Retina (tissue), 1 donor: Measurements from ENCODE around the gene TXNDC15.
"Not testable (repeated sequence)": the region's sequence is repeated elsewhere in the genome, so short reads cannot be mapped to it uniquely, and the experiment has no call there.

Experiments used
- DNase-seq: peaks from one replicate; pipeline ENCODE4 v3.0.0-alpha.2; 2016

The TXNDC15 gene

DNA sequence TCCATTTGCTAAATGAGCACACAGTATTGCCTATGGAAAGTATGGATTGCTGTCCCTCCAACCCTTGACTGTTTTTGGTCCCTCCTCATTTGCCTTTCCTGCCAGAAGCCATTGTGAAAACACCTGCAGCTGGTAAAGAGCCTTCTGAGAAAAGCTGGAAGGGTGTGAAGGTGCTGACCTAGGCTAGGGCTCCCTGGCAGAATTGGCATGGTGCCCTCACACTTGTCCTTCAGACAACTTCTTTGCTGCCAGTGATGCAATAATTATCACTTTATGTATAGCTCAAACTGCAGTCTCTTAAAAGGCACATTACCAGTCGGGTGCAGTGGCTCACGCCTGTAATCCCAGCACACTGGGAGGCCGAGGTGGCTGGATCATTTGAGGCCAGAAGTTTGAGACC lies 4.2 kb downstream of the TXNDC15 start:
- no peak for DNase-seq

DNA sequence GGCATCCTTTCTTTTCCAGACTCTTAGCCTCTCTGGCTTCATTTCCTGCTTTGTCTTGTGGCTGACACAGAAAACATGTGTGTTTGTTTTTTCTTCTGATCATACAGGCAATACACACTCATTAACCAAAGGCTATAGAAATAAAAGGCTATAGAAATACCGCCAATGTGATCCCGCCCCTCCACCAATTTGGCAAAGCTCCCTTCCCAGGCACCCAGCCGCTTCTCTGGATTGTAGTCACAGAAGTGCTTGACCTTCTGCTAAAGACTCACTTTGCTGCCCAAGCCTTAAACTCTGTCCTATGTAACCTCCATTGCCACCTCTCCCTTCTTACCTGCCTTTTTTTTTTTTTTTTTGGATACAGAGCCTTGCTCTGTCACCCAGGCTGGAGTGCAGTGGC lies 5.3 kb downstream of the TXNDC15 start:
- no peak for DNase-seq

- not testable (repeated sequence) for DNase-seq
Observed at GRCh38 chr5:134880937-134881336, 6.8 kb downstream of the TXNDC15 start.

DNA sequence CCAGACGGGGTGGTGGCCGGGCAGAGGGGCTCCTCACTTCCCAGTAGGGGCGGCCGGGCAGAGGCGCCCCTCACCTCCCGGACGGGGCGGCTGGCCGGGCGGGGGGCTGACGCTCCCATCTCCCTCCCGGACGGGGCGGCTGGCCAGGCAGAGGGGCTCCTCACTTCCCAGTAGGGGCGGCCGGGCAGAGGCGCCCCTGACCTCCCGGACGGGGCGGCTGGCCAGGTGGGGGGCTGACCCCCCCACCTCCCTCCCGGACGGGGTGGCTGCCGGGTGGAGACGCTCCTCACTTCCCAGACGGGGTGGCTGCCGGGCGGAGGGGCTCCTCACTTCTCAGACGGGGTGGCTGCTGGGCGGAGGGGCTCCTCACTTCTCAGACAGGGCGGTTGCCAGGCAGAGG lies 7.5 kb downstream of the TXNDC15 start:
- not testable (repeated sequence) for DNase-seq

- no peak for DNase-seq
Observed at GRCh38 chr5:134887593-134888159, 13.5 kb downstream of the TXNDC15 start.

DNA sequence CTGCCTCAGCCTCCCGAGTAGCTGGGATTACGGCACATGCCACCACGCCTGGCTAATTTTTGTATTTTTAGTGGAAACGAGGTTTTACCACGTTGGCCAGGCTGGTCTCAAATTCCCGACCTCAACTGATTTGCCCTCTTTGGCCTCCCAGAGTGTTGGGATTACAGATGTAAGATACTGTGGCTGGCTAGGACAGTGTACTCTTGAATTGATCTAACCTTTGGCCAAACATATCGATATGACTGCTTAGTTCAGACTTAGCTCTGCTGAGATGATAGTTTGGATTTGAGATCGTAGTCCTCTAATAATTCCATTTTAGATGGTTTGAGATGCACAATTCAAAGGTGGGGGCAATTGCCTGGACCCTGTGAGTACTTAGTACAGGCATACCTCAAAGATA lies 15.2 kb downstream of the TXNDC15 start:
- DNase-seq, result no peak

GRCh38 chr5:134891473-134891872 lies 17.3 kb downstream of the TXNDC15 start:
- DNase-seq, result no peak

DNA sequence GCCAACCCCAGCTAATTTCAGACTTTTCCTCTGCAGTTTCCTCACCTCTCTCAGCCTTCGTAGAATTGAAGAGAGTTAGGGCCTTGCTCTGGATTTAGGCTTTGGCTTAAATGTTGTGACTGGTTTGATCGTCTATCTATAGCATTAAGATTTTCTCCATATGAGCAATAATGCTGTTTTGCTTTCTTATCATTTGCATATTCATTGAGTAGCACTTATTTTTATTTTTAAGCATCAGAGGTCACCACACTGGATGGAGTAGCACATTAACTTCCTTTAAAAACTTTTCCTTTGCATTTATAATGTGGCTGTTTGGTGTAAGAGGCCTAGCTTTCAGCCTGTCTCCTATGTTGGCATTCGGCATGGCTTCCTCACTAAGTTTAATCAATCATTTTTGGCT lies 18.1 kb downstream of the TXNDC15 start:
- DNase-seq, result no peak

DNA sequence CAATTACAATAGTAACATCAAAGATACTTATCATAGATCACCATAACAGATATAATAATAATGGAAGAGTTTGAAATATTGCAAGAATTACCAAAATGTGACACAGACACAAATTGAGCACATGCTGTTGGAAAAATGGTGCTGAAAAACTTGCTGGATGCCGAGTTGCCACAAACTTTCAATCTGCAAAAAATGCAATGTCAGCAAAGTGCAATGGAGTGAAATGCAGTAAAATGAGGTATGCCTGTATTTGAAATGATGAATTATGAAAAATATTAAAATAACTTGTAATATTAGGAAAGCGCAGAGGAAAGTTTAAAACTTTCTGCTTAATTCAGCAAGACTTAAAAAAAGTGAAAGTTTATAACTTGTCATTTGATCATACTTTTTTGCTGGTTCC lies 18.8 kb downstream of the TXNDC15 start:
- DNase-seq, result no peak

DNA sequence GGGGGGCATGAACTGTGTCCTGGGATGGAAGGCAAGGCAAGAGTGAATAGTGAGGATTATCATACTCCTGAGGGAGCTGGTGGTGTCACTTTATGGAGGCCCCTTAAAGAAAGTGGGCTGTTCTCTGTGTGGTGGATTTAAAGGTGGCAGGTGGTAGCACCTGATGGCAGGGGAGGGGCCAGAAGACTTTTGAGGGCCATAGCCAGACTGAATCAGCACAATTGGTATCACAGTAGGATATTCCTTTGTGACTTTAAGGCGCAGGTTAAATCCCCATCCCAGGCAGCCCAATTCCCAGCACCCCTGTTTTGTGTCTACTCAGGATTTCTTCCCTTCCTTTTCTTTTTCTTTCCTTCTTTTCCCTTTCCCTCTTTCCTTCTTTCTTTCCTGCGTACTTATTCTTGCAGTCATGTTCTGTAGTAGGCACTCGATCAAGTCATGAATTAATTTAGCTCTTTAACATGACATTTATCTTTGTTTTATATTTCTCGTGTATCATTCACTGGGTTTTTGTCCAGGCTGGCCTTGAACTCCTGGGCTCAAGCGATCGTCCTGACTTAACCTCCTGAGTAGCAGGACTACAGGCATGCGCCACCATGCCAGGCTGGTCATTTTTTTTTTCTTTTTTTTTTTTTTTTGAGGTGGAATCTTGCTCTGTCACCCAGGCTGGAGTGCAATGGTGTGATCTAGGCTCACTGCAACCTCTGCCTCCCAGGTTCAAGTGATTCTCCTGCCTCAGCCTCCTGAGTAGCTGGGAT lies 19.8 kb downstream of the TXNDC15 start:
- DNase-seq, result no peak

- DNase-seq, result no peak
Observed at GRCh38 chr5:134902071-134902801, 28.1 kb downstream of the TXNDC15 start.

- DNase-seq, result peak; percentile 92
Observed at GRCh38 chr5:134904610-134905245, 30.6 kb downstream of the TXNDC15 start, which contains the start of gene PCBD2. Gene PCBD2, plus strand, starts transcription at chr5:134905131. Its CDS starts 9 bp downstream, at chr5:134905140.

DNA sequence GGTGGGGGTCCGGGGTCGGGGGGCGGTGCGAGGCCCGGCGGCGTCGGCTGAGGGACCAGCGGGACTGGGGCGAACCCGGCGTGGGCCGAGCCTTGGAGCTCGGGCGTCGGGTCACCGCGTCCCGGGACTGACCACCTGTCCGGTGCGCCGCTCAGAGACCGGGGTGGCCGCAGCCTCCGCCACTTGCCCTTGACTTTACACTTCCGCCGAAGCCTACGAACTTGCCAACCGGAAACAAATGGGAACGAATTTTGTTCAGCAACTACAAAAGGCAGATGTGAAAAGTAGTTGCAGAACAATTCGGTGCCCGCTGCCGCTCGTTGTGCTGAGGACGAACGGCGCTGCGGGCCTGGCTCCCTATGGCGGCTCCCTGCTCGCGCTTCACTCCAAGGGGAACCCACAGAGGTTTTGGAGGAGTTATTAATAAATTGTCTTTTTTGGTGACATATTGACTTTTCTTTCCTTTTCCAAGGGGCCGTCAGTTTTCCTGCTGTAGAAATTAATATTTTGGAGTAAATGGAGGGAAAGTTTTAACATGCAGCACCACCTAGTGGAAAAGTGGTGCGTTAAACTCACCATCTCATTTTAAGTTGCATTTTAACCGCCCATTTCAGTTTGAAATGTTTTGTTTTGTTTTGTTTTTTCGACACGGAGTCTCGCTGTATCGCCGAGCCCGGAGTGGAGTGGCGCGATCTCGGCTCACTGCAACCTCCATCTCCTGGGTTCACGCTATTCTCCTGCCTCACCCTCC lies 31.2 kb downstream of the TXNDC15 start:
- peak; percentile 92 for DNase-seq

- DNase-seq, result no peak
Observed at GRCh38 chr5:134906811-134907210, 32.6 kb downstream of the TXNDC15 start.

- DNase-seq, result not testable (repeated sequence)
Observed at GRCh38 chr5:134910752-134911151, 36.6 kb downstream of the TXNDC15 start.

DNA sequence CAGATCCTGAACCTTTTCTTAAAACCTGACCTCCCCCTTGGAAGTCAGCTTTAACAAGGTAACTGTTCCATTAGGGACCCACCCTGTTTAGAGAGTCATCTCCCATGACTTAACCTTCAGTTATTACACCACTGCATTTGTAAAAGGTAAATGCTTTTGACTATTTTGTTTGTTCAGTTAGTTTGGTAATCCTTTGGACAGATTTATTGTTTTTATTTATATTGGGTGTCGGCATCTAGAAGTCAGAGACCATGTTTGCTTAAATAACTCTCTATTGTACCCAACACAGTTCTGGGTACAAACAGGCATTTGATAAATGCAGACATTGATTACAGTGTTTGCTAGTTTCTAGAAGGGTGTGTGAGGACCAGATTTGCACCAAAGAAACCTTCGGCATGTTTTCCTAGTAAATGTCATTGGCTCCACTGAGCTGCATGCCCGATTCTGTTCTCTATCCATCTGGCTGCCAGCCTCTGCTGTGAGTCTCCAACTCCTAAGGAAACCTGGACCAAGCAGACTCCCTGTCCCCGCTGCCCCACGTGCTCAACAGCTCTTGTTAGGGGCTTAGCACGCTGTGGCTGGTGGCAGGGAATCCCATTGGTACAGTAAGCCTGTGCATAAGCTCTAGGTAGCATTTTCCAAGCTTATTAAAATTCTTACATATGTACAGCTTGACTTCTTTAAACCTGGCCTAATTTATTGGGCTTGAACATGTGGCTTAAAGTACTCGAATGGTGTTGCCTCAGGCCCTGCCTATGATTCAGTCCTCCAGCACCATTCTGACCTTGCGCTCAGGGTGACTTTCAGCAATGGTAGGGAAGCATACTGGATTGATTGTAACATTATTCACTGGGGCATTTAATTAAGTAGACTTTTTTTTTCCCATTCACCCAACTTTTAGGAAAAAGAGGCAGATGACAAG lies 37.4 kb downstream of the TXNDC15 start:
- no peak for DNase-seq

- DNase-seq, result no peak
Observed at GRCh38 chr5:134913254-134913653, 39.1 kb downstream of the TXNDC15 start.

GRCh38 chr5:134913795-134914194 lies 39.6 kb downstream of the TXNDC15 start:
- DNase-seq, result no peak

DNA sequence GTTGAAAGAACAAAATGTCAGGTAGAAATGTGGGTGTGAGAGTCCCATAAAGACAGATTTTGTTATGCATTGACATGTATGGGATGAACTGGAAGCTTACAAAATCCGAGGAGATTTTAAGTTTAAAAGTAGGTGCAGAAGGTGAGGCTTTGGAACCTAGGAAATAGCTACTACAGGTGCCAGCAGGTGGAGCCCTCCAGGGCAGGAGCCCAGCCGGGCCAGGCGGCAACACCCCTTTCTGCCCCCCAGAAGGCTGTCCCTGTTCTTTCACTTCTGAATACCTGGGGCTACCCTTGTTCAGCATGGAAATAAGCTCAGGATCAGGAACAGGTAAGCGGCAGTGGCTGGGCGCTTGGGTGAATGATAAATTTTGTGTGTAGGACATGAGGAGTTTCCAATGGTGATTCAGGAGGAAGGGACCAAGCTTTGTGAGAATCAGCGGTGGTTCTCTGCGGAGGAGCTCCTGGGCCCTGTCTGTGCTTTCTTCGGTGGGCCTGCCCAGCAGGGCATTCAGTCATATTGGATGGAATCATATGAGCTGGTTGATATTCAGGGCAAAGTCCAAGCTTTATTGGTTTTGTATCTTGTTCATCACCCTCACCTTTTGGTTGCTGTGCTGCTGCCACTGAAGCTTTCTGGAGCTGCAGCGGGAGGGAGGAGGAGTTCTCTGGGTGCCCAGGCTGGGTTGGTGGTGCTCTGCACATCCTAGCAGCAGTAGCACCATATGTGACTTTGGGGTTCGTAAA lies 43.1 kb downstream of the TXNDC15 start:
- no peak for DNase-seq

DNA sequence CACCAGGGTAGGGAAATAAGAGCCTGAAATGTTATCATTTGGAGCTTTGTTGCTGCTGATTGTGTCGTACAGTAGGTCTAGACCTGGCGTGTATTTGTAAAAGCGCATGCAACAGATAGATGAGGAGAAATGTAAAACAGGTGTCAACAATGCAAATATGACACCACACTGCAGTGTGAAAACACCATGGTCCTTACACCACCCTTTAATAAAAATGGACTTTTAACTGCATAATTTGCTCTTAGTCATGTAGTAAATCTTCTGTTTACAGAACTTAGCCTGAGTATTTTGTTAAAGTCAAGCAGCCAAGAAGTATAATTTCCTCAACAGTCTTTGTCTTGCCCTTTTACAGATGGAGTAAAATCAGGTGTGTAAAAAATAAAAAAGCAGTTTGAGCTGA lies 44.7 kb downstream of the TXNDC15 start:
- no peak for DNase-seq
